ENCODE measurements around the gene AOAH. TPM values are rescaled to one million over a fixed set of nuclear protein-coding genes. Genes with fewer than 3 reads are reported as not detected.
A peak's percentile ranks its signal among the peaks of the same experiment; 100 is the strongest.

Gene AOAH
- total and polyA plus RNA-seq, 5 donors, result 1.1 to 6.0 (median 4.4) TPM

DNA sequence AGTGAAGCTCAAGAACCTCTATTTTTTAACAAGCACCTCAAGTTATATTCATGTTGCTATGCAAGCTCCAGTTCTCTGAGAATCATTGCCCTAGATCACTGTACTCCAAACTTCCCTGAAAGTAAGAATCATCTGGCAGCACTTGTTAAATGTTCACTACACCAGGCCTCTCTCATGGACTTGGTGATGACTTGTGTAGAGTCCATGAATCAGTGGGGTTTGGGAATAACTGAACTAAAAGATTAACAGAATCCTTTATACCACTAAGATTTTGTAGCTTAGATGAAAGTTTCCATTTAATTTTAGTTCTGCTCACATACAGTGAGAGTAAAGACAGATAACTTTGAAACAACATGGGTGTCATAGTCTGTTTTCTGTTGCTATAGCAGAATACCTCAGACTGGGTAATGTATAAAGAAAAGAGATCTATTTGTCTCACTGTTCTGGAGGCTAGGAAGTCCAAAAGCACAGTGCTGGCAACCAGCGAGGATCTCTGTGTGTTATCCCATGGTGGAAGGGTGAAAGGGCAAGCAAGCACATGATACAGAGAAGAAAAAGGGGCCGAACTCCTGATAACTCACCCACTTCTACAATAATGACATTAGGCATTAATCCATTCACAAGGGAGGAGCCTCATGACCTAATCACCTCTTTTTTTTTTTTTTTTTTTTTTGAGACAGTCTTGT lies 27.9 kb upstream of the AOAH start:
- DNase-seq, result no peak
- Histone ChIP-seq H3K4me1 (ENCODE audit: control insufficient read depth, insufficient read depth, low read length) (no peaks in the 10 kb centered on the region), H3K4me3 (ENCODE audit: low read length) (no peak overlapping the region), H3K27me3 (ENCODE audit: control insufficient read depth, insufficient read depth) (no peaks in the 10 kb centered on the region), H3K9me3 (ENCODE audit: control insufficient read depth, low read length) (no peaks in the 10 kb centered on the region), H3K27ac (ENCODE audit: low read length) (no peak overlapping the region)
- intact Hi-C loops (cut with DNase I), result no loop called here
- no peak for ATAC-seq
- WGBS, result 47% methylated on average over 2 of the region's 2 CpGs

DNA sequence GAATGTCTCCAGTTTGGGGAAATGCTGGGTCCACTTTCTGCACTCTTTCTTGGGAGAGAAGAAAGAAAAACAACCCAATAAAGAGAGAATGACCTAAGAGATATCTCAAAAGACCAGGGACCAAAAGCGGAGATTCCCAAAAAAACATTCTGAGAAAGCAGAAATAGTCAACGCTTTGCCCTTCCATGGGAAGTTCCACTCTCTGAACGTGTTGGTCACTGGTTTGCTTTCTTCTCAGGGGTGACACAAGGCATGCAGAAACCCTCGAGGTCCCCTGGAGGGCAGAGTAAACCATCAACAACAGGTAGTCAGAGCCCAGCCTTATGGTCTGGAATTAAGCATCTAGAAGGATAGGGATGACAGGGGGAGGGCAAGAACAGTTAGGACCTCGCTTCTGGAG lies 26.2 kb upstream of the AOAH start:
- intact Hi-C loops (cut with DNase I), result no loop called here
- Histone ChIP-seq H3K4me3 (ENCODE audit: low read length) (no peak overlapping the region), H3K9me3 (ENCODE audit: control insufficient read depth, low read length) (no peaks in the 10 kb centered on the region), H3K4me1 (ENCODE audit: control insufficient read depth, insufficient read depth, low read length) (peaks cover 3% of the 10 kb centered on the region), H3K27me3 (ENCODE audit: control insufficient read depth, insufficient read depth) (no peaks in the 10 kb centered on the region), H3K27ac (ENCODE audit: low read length) (no peak overlapping the region)
- DNase-seq (no peak), ATAC-seq (no peak)
- WGBS, result 78% methylated on average over 5 of the region's 5 CpGs

DNA sequence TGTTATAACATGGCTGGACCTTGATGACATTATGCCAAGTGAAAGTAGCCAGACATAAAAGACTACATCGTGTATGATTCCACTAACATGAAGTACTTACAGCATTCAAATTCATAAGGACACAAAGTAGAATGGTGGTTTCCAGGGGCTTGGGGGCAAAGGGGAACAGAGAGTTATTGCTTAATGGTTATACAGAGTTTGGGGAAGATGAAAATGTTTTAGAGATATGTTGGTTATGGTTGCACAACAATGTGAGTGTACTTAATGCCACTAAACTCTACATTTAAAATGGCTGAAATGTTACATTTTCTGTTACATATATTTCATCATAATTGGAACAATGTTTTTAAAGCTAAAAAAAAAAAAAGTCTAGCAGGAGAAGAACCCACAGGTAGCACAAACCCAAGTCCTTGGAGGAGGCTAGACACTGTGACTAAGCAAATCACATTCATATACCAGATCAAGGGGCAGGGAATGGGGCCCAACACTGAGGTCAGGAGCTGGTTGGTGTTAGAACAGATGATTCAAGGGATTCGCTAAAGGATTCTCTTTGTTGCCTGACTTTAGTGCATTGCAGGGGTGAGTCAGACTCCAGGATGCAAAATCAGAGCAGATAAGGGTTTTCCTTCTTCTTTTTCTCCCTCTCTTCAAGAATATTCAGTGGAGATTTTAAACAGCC lies 25.1 kb upstream of the AOAH start:
- intact Hi-C loops (cut with DNase I), result no loop called here
- H3K27ac ChIP-seq (ENCODE audit: low read length), result no peak overlapping the region
- no peaks in the 10 kb centered on the region for H3K27me3 ChIP-seq (ENCODE audit: control insufficient read depth, insufficient read depth)
- 74% methylated on average over 2 of the region's 2 CpGs for WGBS
- peaks cover 3% of the 10 kb centered on the region for H3K4me1 ChIP-seq (ENCODE audit: control insufficient read depth, insufficient read depth, low read length)
- no peaks in the 10 kb centered on the region for H3K9me3 ChIP-seq (ENCODE audit: control insufficient read depth, low read length)
- no peak for DNase-seq
- H3K4me3 ChIP-seq (ENCODE audit: low read length), result no peak overlapping the region
- ATAC-seq, result no peak

DNA sequence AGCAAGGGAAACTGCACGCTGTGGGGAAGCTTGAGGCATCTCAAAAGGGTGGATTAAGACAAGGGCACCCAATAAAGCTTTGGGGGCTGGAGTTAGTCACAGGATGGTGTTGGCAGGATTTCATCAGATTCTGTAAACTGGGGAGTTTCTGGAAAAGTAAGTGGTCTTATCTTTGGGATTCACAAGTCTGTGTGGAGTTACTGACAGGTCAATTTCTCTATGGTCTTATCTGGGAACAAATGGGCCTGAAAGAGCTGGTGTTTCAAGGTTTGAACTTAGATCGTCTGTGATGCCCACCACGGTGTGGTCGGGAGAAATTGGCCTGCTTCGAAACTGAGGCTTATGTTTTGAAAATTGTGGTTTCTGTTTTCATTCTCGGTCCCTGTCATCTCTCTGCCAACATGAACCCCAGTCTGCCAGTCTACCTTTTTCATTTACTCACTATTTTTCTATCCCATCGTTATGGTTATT lies 23.8 kb upstream of the AOAH start:
- no peaks in the 10 kb centered on the region for H3K27me3 ChIP-seq (ENCODE audit: control insufficient read depth, insufficient read depth)
- DNase-seq, result no peak
- no peak for ATAC-seq
- 82% methylated on average over 7 of the region's 7 CpGs for WGBS
- peaks cover 3% of the 10 kb centered on the region for H3K4me1 ChIP-seq (ENCODE audit: control insufficient read depth, insufficient read depth, low read length)
- no peak overlapping the region for H3K4me3 ChIP-seq (ENCODE audit: low read length)
- H3K9me3 ChIP-seq (ENCODE audit: control insufficient read depth, low read length), result no peaks in the 10 kb centered on the region
- intact Hi-C loops (cut with DNase I), result no loop called here
- H3K27ac ChIP-seq (ENCODE audit: low read length), result no peak overlapping the region

DNA sequence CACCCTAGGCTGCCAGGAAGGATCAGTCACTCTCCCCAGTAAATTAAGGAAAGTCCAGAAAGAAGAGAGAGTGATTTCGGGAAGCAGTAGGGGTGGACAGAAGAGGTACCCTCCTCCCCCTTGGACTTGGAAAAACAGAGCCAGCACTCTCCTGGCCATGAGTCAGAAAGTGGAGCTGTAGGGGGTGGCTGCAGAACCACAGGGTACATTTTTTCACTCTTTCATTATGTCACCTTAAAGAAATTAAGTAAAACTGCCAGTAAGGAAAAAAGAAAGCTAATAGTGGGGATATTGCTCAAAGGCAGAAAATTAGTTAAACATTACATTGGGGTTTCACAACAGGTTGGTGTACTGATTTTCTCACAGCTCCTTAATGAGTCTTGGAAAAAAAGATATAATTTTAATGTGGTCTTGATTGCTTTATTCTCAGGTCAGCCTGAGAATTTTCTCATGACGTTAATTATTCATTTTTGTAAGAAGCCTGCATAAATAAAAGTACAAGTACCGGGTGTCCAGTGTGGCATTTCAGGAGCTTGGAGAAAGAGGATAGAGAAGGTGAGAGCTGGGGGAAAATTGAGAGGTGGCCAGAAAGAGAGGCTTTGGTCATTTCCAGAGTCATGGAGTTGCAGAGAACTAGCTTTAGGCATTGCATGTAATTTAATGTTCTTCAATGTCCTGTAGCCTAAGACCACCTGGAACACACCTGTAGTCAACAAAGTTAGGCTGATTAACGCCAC lies 23.2 kb upstream of the AOAH start:
- no peak for ATAC-seq
- H3K27me3 ChIP-seq (ENCODE audit: control insufficient read depth, insufficient read depth), result no peaks in the 10 kb centered on the region
- 88% methylated on average over 4 of the region's 4 CpGs for WGBS
- no peak overlapping the region for H3K4me3 ChIP-seq (ENCODE audit: low read length)
- no peak for DNase-seq
- H3K4me1 ChIP-seq (ENCODE audit: control insufficient read depth, insufficient read depth, low read length), result peaks cover 3% of the 10 kb centered on the region
- intact Hi-C loops (cut with DNase I), result no loop called here
- H3K27ac ChIP-seq (ENCODE audit: low read length), result no peak overlapping the region
- no peaks in the 10 kb centered on the region for H3K9me3 ChIP-seq (ENCODE audit: control insufficient read depth, low read length)

DNA sequence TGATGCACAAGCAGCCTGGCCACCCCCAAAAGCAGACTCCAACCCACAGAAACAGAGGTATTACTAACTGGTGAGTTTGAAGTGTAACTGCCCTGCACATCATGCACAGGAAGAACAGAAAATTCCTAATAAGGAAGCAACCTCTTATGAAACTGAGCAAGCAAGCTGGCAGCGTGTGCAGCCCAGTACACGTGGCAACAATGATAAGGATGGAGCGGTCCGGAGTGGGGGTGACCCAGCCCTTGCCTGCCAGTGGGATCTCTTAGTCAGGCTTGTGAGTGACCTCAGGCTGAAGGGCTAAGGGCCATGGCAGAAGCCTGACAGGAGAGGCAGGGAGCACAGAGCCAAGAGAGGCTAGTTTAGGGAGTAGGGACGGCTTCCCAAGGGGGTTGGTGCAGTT lies 22.1 kb upstream of the AOAH start:
- H3K27ac ChIP-seq (ENCODE audit: low read length), result no peak overlapping the region
- DNase-seq (peak in 2 of 3 donors; percentile 49 to 55), ATAC-seq (peak; percentile 52 to 67)
- H3K27me3 ChIP-seq (ENCODE audit: control insufficient read depth, insufficient read depth), result no peaks in the 10 kb centered on the region
- intact Hi-C loops (cut with DNase I), result no loop called here
- no peak overlapping the region for H3K4me3 ChIP-seq (ENCODE audit: low read length)
- no peaks in the 10 kb centered on the region for H3K9me3 ChIP-seq (ENCODE audit: control insufficient read depth, low read length)
- 39% methylated on average over 5 of the region's 5 CpGs for WGBS
- H3K4me1 ChIP-seq (ENCODE audit: control insufficient read depth, insufficient read depth, low read length), result peaks cover 3% of the 10 kb centered on the region

DNA sequence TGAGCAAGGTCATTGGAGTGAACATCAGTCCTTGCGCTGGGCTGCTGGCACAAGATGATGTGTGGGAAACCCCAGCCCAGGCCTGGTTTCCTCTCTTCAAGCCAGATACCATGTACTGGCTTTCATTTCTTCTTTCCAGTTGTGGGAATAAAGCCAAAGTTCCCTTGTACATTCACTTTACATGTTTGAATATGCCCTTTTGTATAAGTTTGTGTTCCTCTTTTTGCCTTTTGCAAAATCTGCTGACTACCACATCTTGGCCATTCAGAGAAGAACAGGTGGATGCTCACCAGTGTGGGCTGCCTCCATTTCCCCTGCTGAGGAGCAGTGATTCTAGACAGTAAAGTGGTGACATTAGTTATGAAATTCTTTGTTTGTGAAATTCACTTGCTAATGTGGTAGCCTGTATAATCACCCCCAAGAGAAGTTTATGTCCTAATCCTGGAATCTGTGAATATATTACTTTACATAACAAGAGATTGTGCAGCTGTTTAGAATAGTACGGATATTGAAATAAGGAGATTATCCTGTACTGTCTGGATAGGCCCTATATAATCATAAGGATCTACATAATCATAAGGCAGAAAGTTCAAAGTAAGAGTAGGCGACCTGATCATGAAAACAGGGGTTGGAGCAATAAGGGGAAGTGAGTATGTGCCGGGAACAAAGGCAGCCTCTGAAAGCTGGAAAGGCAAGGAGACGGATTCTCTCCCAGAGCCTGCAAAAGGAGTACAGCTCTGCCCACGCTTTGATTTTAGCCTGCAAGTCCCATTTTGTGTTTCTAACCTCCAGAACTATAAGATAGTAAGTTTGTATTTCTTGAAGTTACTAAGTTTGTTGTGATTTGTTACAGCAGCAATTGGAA lies 18.8 kb upstream of the AOAH start:
- ATAC-seq (peak in 1 of 2 donors; percentile 47), DNase-seq (peak; percentile 23 to 73 (median 52))
- Histone ChIP-seq H3K4me1 (ENCODE audit: control insufficient read depth, insufficient read depth, low read length) (peaks cover 4% of the 10 kb centered on the region), H3K27me3 (ENCODE audit: control insufficient read depth, insufficient read depth) (no peaks in the 10 kb centered on the region), H3K4me3 (ENCODE audit: low read length) (no peak overlapping the region), H3K9me3 (ENCODE audit: control insufficient read depth, low read length) (no peaks in the 10 kb centered on the region), H3K27ac (ENCODE audit: low read length) (no peak overlapping the region)
- 77% methylated on average over 6 of the region's 6 CpGs for WGBS
- intact Hi-C loops (cut with DNase I), result no loop called here

DNA sequence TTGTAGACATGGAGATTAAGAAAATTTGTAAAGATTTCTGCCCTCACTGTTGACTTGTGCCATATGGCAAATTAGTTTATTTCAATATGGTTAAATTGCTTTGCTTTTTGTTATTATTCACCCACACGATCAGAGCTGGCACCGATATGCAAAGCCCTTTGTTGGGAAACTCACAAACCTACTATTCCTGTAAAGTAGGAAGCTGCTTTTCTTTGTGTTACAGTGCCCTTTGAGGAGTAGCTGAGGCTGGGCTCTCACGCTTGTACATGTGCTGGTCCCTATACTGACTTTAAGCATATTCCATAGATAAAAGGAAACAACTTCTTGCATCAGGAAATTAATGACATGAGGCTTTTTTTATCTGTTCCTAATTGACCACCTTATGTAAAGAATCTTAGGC lies 17.6 kb upstream of the AOAH start:
- H3K27me3 ChIP-seq (ENCODE audit: control insufficient read depth, insufficient read depth), result no peaks in the 10 kb centered on the region
- ATAC-seq (no peak), DNase-seq (no peak)
- intact Hi-C loops (cut with DNase I), result no loop called here
- WGBS, result 83% methylated on average over 3 of the region's 3 CpGs
- no peak overlapping the region for H3K27ac ChIP-seq (ENCODE audit: low read length)
- peaks cover 4% of the 10 kb centered on the region for H3K4me1 ChIP-seq (ENCODE audit: control insufficient read depth, insufficient read depth, low read length)
- H3K9me3 ChIP-seq (ENCODE audit: control insufficient read depth, low read length), result no peaks in the 10 kb centered on the region
- no peak overlapping the region for H3K4me3 ChIP-seq (ENCODE audit: low read length)

DNA sequence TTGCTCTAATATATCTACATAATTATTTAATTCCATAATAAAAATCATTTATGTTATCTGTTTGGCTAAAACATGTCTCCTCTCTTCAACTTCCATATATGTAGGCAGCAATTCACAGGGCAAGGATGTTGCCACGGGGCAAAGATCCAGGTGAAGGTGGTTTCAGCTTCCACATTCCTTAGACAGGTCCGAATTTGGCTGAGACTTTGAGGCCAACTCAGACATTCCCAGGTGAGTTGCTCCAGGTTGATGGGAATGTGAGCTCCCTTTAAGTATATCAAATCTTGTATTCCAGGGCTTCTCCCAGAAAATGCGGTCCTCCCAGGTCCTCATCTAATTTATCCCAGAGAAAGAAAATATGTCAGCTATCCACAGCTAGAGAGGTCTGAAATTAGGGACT lies 15.1 kb upstream of the AOAH start:
- no peak overlapping the region for H3K27ac ChIP-seq (ENCODE audit: low read length)
- WGBS, result 95% methylated on average over 3 of the region's 3 CpGs
- no peak overlapping the region for H3K4me3 ChIP-seq (ENCODE audit: low read length)
- DNase-seq (no peak), ATAC-seq (no peak)
- H3K4me1 ChIP-seq (ENCODE audit: control insufficient read depth, insufficient read depth, low read length), result peaks cover 1% of the 10 kb centered on the region
- intact Hi-C loops (cut with DNase I), result no loop called here
- no peaks in the 10 kb centered on the region for H3K9me3 ChIP-seq (ENCODE audit: control insufficient read depth, low read length)
- no peaks in the 10 kb centered on the region for H3K27me3 ChIP-seq (ENCODE audit: control insufficient read depth, insufficient read depth)

DNA sequence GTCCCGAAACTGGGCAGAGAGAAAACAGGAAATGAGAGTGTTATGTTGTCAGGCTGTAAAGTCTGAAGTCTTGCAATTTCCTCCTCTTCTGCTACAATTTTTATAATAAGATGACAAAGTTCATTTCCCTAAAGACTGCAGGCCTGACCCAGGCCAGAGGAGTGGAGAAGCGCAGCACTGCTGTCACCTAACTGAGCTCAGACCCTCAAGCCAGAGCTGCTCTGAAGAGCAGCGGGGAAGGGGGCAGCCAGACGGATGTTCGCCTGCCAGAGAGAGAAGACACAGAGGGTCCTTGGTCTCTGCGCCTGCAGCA lies 12.6 kb upstream of the AOAH start:
- no peak for DNase-seq
- Histone ChIP-seq H3K27ac (ENCODE audit: low read length) (no peak overlapping the region), H3K4me3 (ENCODE audit: low read length) (no peak overlapping the region), H3K9me3 (ENCODE audit: control insufficient read depth, low read length) (no peaks in the 10 kb centered on the region), H3K4me1 (ENCODE audit: control insufficient read depth, insufficient read depth, low read length) (peaks cover 1% of the 10 kb centered on the region), H3K27me3 (ENCODE audit: control insufficient read depth, insufficient read depth) (no peaks in the 10 kb centered on the region)
- intact Hi-C loops (cut with DNase I), result no loop called here
- ATAC-seq, result peak; percentile 35 to 55
- WGBS, result 71% methylated on average over 6 of the region's 6 CpGs
